ENCODE measurements around the gene CYP4F3.

- TF ChIP-seq CTCF (conservative IDR thresholded peaks at IDR 0.05; ENCODE audit: low read length) (no peak), EZH2phosphoT487 (IDR thresholded peaks at IDR 0.05; ENCODE audit: borderline replicate concordance, low read depth, low read length) (no peak)
Measured at GRCh38 chr19:15684828-15685227, 44.1 kb downstream of the CYP4F3 start.

All from OCI-LY7 (cell line).